Right lobe of liver (tissue), 4 donors: ENCODE measurements around the gene GATA3.

Experiments
- POLR2A ChIP-seq: fragments of 450-650 bp; IDR thresholded peaks from one replicate; pipeline ENCODE4 v1.6.1; 2017; ENCODE audit warnings: antibody characterized with exemption, mild to moderate bottlenecking
- TF ChIP-seq, protein P1 (sequence below), 4 donors: fragments of 200-600 bp in 3 of 4; fragments of 450-650 bp in 1 of 4; IDR thresholded peaks; one replicate each; pipeline versions ENCODE4 v1.5.1 to v1.8.0; 2016 to 2022; ENCODE audit warnings: antibody characterized with exemption in 4 of 4, mild to moderate bottlenecking in 2 of 4
- donor health status: DM: no; HTN: no; CAD: no.
- donor health status: DM: no; HTN: no; CAD: no.
- donor health status: DM: no; HTN: yes; CAD: no.

DNA sequence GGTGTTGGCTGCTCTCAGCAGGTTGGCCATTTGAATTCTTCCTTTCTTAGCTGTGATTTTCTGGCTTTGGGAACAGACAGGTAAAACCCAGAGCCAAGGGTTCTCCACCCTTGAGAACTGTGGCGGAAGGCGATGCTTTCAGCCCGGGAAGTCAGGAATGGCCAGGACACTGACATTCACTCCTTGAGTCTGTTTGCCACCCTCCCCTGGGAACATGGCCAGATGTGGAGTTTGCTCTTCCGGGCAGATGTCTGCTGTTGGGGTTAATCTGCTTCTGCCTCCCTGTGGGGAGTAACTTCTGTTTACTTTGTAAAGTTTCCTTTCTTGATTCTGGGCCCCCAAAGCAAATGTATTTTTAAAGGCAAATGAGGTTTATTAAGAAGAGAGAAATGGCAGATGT, 17.7 kb downstream of the GATA3 start:
- TF ChIP-seq, protein P1, sequence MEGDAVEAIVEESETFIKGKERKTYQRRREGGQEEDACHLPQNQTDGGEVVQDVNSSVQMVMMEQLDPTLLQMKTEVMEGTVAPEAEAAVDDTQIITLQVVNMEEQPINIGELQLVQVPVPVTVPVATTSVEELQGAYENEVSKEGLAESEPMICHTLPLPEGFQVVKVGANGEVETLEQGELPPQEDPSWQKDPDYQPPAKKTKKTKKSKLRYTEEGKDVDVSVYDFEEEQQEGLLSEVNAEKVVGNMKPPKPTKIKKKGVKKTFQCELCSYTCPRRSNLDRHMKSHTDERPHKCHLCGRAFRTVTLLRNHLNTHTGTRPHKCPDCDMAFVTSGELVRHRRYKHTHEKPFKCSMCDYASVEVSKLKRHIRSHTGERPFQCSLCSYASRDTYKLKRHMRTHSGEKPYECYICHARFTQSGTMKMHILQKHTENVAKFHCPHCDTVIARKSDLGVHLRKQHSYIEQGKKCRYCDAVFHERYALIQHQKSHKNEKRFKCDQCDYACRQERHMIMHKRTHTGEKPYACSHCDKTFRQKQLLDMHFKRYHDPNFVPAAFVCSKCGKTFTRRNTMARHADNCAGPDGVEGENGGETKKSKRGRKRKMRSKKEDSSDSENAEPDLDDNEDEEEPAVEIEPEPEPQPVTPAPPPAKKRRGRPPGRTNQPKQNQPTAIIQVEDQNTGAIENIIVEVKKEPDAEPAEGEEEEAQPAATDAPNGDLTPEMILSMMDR (IDR thresholded peaks at IDR 0.05) = no peak
- TF ChIP-seq POLR2A = no peak
